Glutamatergic neuron (in vitro differentiated cells): ENCODE data around the gene PDE6C. TPM values are rescaled to one million over a fixed set of nuclear protein-coding genes. Genes with fewer than 3 reads are reported as not detected.

ENCODE experiments used
- DNase-seq: peaks from one replicate; pipeline ENCODE4 v3.0.0; 2022
- H3K27ac Mint-ChIP-seq: one replicate; pipeline ENCODE4 v1.8.0; 2020; ENCODE audit warnings: mild to moderate bottlenecking, mixed read lengths, inconsistent platforms; ENCODE audit not compliant: unreplicated experiment
- H3K27me3 Mint-ChIP-seq: one replicate; pipeline ENCODE4 v1.8.0; 2020; ENCODE audit warnings: mild to moderate bottlenecking, moderate library complexity, mixed read lengths, inconsistent platforms; ENCODE audit not compliant: unreplicated experiment
- H3K36me3 Mint-ChIP-seq: one replicate; pipeline ENCODE4 v1.8.0; 2020; ENCODE audit warnings: mild to moderate bottlenecking, mixed read lengths, inconsistent platforms; ENCODE audit not compliant: unreplicated experiment
- H3K4me1 Mint-ChIP-seq: one replicate; pipeline ENCODE4 v1.8.0; 2020; ENCODE audit warnings: mild to moderate bottlenecking, low read depth, mixed read lengths, inconsistent platforms; ENCODE audit not compliant: unreplicated experiment
- H3K4me3 Mint-ChIP-seq: one replicate; pipeline ENCODE4 v1.8.0; 2020; ENCODE audit warnings: mild to moderate bottlenecking, mixed read lengths, inconsistent platforms; ENCODE audit not compliant: unreplicated experiment
- H3K9me3 Mint-ChIP-seq: one replicate; pipeline ENCODE4 v1.8.0; 2020; ENCODE audit warnings: mild to moderate bottlenecking, moderate library complexity, mixed read lengths, inconsistent platforms; ENCODE audit not compliant: unreplicated experiment
- CTCF ChIP-seq: fragments of 200-600 bp; sonication (generic); IDR thresholded peaks from one replicate; pipeline ENCODE4 v1.5.0; 2021; ENCODE audit not compliant: partially characterized antibody, unreplicated experiment
- total RNA-seq: library from RNA; stranded (reverse); fragmentation: NEBNext Ultra II Directional; extraction: Animal tissue kit (Norgen Biotek cat#: 25700); gene quantifications from one replicate; pipeline ENCODE4 v1.2.1, GENCODE V29; 2021; ENCODE audit not compliant: unreplicated experiment

PDE6C gene
- total RNA-seq, 1 donor from 2014 or later = not detected

- Mint-ChIP-seq H3K4me3 (no peak overlapping the region), H3K27me3 (peaks cover 10% of the 10 kb centered on the region), H3K4me1 (peaks cover 13% of the 10 kb centered on the region), H3K27ac (no peak overlapping the region), H3K9me3 (peaks cover 6% of the 10 kb centered on the region), H3K36me3 (no peaks in the 10 kb centered on the region)
- DNase-seq = no peak
- TF ChIP-seq CTCF = no peak
These were observed 35.4 kb upstream of the PDE6C start for GRCh38 chr10:93576888-93577287.

GRCh38 chr10:93577565-93577964 lies 34.8 kb upstream of the PDE6C start:
- no peak overlapping the region for H3K4me3 Mint-ChIP-seq
- peaks cover 13% of the 10 kb centered on the region for H3K4me1 Mint-ChIP-seq
- H3K9me3 Mint-ChIP-seq = peaks cover 6% of the 10 kb centered on the region
- no peaks in the 10 kb centered on the region for H3K36me3 Mint-ChIP-seq
- H3K27ac Mint-ChIP-seq = no peak overlapping the region
- no peak for DNase-seq
- peaks cover 8% of the 10 kb centered on the region for H3K27me3 Mint-ChIP-seq
- no peak for TF ChIP-seq CTCF

- H3K27ac Mint-ChIP-seq = no peak overlapping the region
These were observed 33.2 kb upstream of the PDE6C start for GRCh38 chr10:93579089-93579488.

DNA sequence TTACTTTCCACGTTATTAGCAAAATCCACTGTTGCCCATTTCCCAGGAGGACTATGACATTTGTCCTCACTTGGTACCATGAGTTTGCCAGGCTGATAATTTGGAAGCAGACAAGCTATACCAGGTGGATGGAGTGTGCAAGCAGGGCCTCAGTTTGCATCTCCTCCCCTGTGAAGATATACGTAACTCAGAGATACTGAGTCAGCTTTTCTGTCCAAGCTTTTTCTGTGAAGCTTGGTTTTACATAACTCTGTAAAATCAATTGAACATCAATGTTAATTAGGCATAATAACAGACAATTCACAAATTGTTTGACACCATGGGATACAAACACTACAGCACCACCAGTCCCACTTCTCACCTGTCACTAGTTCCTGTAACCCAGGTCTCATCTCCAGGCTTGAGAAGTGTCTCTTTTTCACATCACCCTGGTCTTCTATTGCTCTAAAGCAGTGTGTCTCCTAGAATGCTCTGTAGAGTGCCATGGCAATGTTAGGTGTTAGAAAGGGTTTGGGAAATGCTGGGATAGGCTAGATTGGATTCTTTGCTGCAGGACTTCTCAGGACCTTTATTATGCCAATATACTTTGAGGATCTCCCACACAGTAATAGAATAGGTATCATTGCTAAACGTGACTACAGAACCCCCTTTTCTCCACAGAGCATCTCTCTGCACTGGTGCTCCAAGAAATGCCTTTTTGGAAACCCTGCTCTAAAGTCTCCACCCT lies 32.2 kb upstream of the PDE6C start:
- peaks cover 6% of the 10 kb centered on the region for H3K9me3 Mint-ChIP-seq
- H3K36me3 Mint-ChIP-seq = no peaks in the 10 kb centered on the region
- H3K4me1 Mint-ChIP-seq = peaks cover 13% of the 10 kb centered on the region
- H3K27me3 Mint-ChIP-seq = peaks cover 6% of the 10 kb centered on the region
- H3K27ac Mint-ChIP-seq = peak overlapping the region; percentile 25
- TF ChIP-seq CTCF = no peak
- DNase-seq = no peak
- H3K4me3 Mint-ChIP-seq = no peak overlapping the region

More at GRCh38 chr10:93579089-93579488, 33.2 kb upstream of the PDE6C start:
- DNase-seq = no peak
- no peak for TF ChIP-seq CTCF
- Mint-ChIP-seq H3K36me3 (no peaks in the 10 kb centered on the region), H3K4me1 (peaks cover 13% of the 10 kb centered on the region), H3K4me3 (no peak overlapping the region), H3K9me3 (peaks cover 6% of the 10 kb centered on the region), H3K27me3 (peaks cover 6% of the 10 kb centered on the region)

DNA sequence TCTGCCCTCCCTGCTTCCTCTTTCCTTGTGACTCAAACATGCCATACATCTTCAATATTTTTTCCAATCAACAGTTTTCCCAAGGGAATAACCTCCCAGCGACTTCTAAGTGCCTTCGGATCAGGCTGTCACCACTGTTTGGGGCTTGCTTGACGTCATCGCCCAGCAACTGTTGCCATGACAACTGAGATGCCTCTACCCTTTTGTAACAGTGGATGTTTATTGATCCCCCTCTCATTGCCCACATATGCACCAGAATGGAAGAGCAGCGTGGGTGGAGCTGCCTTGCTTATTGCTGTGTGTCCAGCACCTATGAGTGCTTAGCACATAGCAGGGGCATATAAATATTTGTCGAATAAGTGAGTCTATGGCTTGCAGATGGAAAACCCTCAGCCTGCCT lies 31.5 kb upstream of the PDE6C start:
- H3K9me3 Mint-ChIP-seq = peaks cover 6% of the 10 kb centered on the region
- TF ChIP-seq CTCF = no peak
- H3K4me3 Mint-ChIP-seq = peak overlapping the region; percentile 13
- DNase-seq = peak; percentile 89
- peaks cover 9% of the 10 kb centered on the region for H3K4me1 Mint-ChIP-seq
- H3K27ac Mint-ChIP-seq = peak overlapping the region; percentile 25
- peaks cover 8% of the 10 kb centered on the region for H3K27me3 Mint-ChIP-seq
- H3K36me3 Mint-ChIP-seq = no peaks in the 10 kb centered on the region
